GM12873 (cell line): Measurements from ENCODE around the gene JCHAIN.

ENCODE experiments used
- TF ChIP-seq, protein P1 (sequence below): IDR thresholded peaks from 2 replicates; pipeline ENCODE4 v1.5.1; 2012; ENCODE audit warnings: low read depth, mild to moderate bottlenecking, moderate library complexity, low read length, control low read depth; ENCODE audit not compliant: insufficient read depth; ENCODE audit errors: missing control alignments

The JCHAIN gene

GRCh38 chr4:70709611-70710205 lies 43.4 kb upstream of the JCHAIN start:
- TF ChIP-seq, protein P1, sequence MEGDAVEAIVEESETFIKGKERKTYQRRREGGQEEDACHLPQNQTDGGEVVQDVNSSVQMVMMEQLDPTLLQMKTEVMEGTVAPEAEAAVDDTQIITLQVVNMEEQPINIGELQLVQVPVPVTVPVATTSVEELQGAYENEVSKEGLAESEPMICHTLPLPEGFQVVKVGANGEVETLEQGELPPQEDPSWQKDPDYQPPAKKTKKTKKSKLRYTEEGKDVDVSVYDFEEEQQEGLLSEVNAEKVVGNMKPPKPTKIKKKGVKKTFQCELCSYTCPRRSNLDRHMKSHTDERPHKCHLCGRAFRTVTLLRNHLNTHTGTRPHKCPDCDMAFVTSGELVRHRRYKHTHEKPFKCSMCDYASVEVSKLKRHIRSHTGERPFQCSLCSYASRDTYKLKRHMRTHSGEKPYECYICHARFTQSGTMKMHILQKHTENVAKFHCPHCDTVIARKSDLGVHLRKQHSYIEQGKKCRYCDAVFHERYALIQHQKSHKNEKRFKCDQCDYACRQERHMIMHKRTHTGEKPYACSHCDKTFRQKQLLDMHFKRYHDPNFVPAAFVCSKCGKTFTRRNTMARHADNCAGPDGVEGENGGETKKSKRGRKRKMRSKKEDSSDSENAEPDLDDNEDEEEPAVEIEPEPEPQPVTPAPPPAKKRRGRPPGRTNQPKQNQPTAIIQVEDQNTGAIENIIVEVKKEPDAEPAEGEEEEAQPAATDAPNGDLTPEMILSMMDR, result no peak

DNA sequence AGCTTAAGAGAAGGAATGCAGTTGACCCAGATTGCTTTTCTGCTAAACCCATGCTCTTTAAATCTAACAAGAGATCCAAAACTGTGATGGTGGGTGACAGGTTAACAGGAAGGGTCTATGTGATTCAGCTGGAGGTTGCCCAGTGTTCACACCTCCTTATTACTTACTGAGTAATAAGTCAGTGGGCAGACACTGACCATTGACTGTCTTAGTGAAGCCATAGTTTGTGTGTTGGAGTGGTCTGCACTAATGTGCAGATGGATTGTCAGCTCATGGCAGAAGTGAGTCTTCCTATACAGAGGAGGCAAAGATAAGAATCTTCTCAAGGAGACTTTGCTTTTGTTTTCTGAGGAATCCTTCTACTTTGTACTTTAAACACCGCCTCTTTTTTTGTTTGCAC lies 40.2 kb upstream of the JCHAIN start:
- TF ChIP-seq, protein P1, result no peak

DNA sequence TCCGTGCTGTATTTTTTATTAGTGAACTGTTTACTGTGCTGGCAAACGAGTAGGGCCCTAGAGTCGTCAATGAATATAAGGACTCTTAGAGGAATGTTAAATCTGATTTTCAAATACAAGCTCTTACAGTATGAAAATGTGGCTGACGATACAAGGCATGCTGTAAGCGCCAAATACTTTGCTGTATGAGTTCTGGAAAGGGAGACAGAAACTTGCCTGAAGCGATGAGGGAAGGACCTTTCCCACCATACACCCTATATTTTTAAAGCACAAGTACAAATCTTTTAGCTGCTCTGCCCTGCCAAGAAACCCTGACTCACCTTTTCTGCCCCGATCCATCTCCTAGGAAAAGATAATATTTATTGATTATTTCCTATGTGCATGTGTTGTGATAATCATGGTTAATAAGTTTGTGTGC lies 39.7 kb upstream of the JCHAIN start:
- TF ChIP-seq, protein P1, result no peak

GRCh38 chr4:70705183-70706043 lies 39.1 kb upstream of the JCHAIN start:
- TF ChIP-seq, protein P1, result no peak

DNA sequence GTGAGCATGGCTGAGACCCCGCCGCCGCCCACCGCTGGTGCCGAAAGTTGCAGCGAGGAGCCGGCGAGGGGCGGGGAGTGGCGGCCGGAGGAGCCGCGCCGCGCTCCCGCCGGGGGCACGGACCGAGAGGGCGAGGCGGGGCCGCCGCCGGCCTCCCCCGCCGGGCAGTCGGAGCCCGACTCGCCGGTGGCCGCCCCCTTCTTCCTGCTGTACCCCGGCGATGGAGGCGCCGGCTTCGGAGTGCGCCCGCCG lies 38.5 kb upstream of the JCHAIN start:
- TF ChIP-seq, protein P1, result no peak

- TF ChIP-seq, protein P1, result peak; percentile 43
Measured at GRCh38 chr4:70704215-70704930, 38.1 kb upstream of the JCHAIN start.

DNA sequence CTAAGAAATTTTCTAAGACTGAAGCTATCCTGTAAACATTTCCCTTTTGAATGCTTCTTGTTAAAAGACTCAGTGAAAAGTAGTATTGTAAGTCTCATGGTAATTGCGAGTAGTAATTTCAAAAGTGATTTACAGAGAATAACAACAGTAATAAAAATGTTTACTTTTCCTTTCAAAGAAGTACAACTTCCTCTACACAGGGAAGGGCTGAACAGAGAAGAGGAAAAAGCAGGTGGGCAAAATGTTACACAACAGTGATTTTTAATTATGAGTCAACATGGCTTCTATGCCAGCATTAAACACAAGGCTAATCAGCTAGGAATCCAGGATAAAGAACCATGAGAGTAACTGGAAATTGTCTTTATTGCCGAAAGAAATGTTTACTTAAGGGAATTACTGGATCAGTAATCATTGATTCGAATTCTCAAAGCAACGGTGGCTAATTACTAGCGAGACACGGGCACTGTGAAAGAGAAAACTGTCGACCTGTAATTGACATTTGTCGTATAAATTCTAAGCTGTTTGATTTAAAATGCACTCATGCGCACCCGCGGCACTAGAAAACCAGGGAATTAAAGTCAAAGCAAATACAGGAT lies 37.4 kb upstream of the JCHAIN start:
- TF ChIP-seq, protein P1, result no peak
